Activated naive CD4-positive, alpha-beta T cell treated with Interleukin-2 at 50 U/mL for 16 hours (primary cell): ENCODE measurements around the gene EPHA7.

Source experiments
- DNase-seq: peaks from one replicate; pipeline ENCODE4 v3.0.0-alpha.2; 2020

Gene EPHA7

GRCh38 chr6:93319304-93319703, 100.1 kb downstream of the EPHA7 start:
- DNase-seq, result no peak

- DNase-seq, result no peak
These were observed 101.2 kb downstream of the EPHA7 start for GRCh38 chr6:93318121-93318520.

- DNase-seq, result no peak
These were observed 101.8 kb downstream of the EPHA7 start for GRCh38 chr6:93317592-93317991.

- no peak for DNase-seq
These were observed 111.6 kb downstream of the EPHA7 start for GRCh38 chr6:93307505-93308409.

GRCh38 chr6:93305088-93305487, 114.3 kb downstream of the EPHA7 start:
- no peak for DNase-seq

- no peak for DNase-seq
These were observed 114.9 kb downstream of the EPHA7 start for GRCh38 chr6:93304505-93304904.

- DNase-seq, result no peak
These were observed 118.7 kb downstream of the EPHA7 start for GRCh38 chr6:93300661-93301060.

GRCh38 chr6:93299622-93300021, 119.7 kb downstream of the EPHA7 start:
- no peak for DNase-seq

GRCh38 chr6:93295631-93296030, 123.7 kb downstream of the EPHA7 start:
- no peak for DNase-seq

GRCh38 chr6:93294879-93295278, 124.5 kb downstream of the EPHA7 start:
- DNase-seq, result no peak

- DNase-seq, result no peak
These were observed 125.5 kb downstream of the EPHA7 start for GRCh38 chr6:93293872-93294271.

- no peak for DNase-seq
These were observed 125.9 kb downstream of the EPHA7 start for GRCh38 chr6:93293460-93293859.

- no peak for DNase-seq
These were observed 136.8 kb downstream of the EPHA7 start for GRCh38 chr6:93282521-93283031.

GRCh38 chr6:93278241-93278640, 141.1 kb downstream of the EPHA7 start:
- DNase-seq, result no peak

GRCh38 chr6:93272896-93273295, 146.5 kb downstream of the EPHA7 start:
- DNase-seq, result no peak

GRCh38 chr6:93272211-93272610, 147.1 kb downstream of the EPHA7 start:
- DNase-seq, result no peak

GRCh38 chr6:93266116-93266817, 153.1 kb downstream of the EPHA7 start:
- DNase-seq, result no peak

GRCh38 chr6:93260881-93261280, 158.5 kb downstream of the EPHA7 start:
- DNase-seq, result no peak

GRCh38 chr6:93259332-93259731, 160.0 kb downstream of the EPHA7 start:
- no peak for DNase-seq

- no peak for DNase-seq
These were observed 166.4 kb downstream of the EPHA7 start for GRCh38 chr6:93252930-93253329.

- DNase-seq, result no peak
These were observed 170.7 kb downstream of the EPHA7 start for GRCh38 chr6:93248631-93249030.

- DNase-seq, result no peak
These were observed 176.1 kb downstream of the EPHA7 start for GRCh38 chr6:93243231-93243778.

- DNase-seq, result no peak
These were observed 177.3 kb downstream of the EPHA7 start for GRCh38 chr6:93242049-93242448.

- DNase-seq, result no peak
These were observed 180.7 kb downstream of the EPHA7 start for GRCh38 chr6:93238632-93239031.
